Stimulated activated CD4-positive, alpha-beta T cell treated with anti-CD3 and anti-CD28 coated beads, Interleukin-1b, Interleukin-23, amount 100 ng/mL, for 4 hours (primary cell): ENCODE data around the gene LONP1.
"Not testable (repeated sequence)": the region's sequence is repeated elsewhere in the genome, so short reads cannot be mapped to it uniquely, and the experiment has no call there.

ENCODE experiments used
- DNase-seq, 2 donors: peaks; one replicate each; pipeline ENCODE4 v3.0.0-alpha.2; 2020; ENCODE audit warnings: low read depth in 2 of 2

Gene LONP1, protein sequence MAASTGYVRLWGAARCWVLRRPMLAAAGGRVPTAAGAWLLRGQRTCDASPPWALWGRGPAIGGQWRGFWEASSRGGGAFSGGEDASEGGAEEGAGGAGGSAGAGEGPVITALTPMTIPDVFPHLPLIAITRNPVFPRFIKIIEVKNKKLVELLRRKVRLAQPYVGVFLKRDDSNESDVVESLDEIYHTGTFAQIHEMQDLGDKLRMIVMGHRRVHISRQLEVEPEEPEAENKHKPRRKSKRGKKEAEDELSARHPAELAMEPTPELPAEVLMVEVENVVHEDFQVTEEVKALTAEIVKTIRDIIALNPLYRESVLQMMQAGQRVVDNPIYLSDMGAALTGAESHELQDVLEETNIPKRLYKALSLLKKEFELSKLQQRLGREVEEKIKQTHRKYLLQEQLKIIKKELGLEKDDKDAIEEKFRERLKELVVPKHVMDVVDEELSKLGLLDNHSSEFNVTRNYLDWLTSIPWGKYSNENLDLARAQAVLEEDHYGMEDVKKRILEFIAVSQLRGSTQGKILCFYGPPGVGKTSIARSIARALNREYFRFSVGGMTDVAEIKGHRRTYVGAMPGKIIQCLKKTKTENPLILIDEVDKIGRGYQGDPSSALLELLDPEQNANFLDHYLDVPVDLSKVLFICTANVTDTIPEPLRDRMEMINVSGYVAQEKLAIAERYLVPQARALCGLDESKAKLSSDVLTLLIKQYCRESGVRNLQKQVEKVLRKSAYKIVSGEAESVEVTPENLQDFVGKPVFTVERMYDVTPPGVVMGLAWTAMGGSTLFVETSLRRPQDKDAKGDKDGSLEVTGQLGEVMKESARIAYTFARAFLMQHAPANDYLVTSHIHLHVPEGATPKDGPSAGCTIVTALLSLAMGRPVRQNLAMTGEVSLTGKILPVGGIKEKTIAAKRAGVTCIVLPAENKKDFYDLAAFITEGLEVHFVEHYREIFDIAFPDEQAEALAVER

DNA sequence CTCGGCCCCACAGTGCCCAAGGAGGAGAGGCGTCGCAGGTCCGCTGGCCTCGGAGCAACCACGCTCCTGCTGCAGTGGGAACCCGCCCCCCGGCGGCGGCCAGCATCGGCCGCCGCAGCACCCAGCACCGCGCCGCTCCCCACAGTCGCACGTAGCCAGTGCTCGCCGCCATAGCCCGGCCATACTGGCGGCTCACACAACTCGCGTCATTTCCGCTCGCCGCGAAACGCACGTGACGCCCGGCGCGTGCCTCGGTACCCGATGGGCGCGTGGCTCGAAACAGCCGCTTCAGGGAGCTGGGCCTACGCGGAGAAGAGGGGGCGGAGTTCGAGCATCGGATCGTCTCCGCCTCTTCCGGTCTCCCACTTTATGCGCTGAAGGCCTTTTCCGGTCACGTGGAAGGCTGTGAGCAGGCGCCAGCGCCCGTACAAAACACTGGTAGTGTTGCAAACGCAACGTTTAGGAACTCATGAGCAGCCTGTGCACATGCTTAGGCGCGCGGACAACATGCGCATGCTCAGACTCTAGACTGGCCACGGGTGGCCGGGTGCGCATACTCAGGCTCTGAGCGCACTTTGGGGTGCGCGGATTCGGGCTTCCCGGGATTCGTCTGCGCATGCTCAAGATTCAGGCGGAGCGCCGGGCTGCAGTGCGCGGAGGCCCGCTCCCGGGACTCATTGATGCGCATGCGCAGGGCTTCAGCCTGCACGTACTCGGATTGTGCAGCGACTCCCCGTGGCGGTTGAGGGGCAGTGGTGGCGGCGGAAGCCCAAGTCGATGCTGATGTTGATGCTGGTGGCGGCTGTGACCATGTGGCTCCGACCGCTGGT, at the start of gene LONP1, which contains the start of gene CATSPERD:
Gene LONP1, minus strand, starts transcription at position 186 of the 830 bp plus-strand sequence. Its CDS starts 14 bp downstream, at position 172.
Gene CATSPERD, plus strand, starts transcription at position 677 of the 830 bp plus-strand sequence. Its CDS starts 101 bp downstream, at position 778.
- DNase-seq = peak; percentile 96

DNA sequence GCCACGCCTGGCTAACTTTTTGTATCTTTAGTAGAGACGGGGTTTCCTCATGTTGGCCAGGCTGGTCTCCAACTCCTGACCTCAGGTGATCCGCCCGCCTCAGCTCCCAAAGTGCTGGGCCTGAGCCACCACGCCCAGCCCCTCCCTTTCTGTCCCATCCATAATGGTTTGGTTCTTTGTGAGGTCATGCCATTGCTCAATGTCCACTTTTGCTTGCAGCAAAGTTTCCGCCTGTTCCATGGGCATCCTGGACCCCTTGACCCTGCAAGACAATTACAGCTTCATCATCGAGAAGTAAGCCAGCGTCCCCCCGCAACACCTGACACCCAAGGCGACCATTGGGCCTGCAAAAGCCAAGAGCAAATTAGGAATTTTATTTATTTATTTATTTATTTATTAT, 48.0 kb upstream of the LONP1 start:
- DNase-seq = no peak

DNA sequence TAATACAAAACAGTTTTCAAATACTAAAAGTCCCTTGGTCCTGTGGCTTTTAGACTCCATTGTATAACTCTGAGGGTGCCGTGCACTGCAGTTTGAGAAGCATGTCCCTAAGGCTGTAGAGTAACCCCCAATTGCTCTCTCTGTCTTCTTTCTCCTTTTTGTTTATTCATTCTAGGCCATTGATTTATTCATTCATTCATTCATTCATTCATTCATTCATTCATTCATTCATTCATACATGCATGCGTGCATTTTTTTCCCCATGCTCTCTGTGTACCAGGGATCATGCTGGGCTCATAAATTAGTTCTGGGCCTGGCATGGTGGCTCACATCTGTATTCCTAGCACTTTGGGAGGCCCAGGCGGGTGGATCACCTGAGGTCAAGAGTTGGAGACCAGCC, 45.3 kb upstream of the LONP1 start:
- no peak for DNase-seq

DNA sequence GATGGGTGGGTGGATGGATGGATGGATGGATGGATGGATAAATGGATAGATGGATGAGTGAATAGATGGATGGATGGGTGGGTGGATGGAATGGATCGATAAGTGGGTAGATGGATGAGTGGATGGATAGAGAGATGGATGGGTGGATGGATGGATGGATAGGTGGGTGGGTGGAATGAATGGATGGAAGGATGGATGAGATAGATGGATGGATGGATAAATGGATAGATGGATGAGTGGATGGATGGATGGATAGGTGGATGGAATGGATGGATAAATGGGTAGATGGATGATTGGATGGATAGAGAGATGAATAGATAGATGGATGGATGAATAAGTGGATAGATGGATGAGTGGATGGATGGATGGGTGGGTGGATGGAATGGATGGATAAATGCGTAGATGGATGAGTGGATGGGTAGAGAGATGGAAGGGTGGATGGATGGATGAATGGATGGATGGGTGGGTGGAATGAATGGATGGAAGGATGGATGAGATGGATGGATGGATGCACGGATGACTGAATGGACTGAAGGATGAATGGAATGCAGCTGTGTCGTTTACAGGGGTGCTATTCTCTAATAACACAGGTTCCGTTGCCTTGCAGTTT, 42.8 kb upstream of the LONP1 start:
- no peak for DNase-seq

DNA sequence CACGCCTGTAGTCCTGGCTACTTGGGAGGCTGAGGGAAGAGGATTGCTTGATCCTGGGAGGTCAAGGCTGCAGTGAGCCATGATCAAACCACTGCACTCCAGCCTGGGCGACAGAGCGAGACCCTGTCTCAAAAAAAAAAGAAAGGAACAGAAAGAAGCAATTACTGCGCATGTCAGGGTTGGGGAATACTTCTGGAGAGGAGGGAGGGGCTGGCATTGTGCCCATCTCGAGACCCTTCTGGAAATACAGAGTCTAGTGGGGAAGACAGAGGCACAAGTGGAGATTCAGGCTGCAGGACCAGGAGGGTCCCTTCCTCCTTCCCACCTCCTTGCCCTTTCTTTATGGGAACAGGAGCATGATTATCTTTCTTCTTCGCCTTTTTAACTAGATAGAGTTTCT, 33.8 kb upstream of the LONP1 start:
- DNase-seq = no peak

DNA sequence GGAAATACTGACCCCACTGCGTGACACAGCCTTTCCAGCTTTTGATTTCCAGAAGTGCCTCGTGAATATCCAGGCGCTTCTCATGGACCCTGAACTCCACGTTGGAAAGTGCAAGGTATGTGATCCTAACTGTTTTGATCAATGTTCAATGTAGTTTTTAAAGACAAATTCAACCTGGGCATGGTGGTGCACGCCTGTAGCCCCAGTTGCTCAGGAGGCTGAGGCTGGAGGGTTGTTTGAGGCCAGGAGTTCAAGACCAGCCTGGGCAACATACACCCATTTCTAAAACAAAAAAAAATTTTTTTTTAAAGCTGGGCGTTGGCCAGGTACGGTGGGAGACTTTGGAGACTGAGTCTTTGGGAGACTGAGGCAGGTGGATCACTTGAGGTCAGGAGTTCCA, 31.8 kb upstream of the LONP1 start:
- no peak for DNase-seq

DNA sequence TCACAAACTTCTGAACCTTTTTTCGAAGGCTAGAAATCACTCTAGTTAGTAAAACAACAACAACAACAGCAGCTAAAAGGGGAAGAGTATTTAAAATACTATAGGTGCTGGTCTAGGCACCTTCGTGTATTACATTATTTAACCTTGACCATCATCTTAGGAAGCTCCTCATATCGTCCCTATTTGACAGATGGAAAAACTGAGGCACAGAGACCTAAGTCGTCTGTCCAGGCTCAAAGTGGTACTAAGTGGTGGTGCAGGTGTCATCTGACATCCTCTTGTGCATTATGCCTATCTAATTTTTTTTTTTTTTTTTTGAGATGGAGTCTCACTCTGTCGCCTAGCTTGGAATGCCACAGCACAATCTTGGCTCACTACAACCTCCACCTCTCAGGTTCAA, 29.6 kb upstream of the LONP1 start:
- no peak for DNase-seq

DNA sequence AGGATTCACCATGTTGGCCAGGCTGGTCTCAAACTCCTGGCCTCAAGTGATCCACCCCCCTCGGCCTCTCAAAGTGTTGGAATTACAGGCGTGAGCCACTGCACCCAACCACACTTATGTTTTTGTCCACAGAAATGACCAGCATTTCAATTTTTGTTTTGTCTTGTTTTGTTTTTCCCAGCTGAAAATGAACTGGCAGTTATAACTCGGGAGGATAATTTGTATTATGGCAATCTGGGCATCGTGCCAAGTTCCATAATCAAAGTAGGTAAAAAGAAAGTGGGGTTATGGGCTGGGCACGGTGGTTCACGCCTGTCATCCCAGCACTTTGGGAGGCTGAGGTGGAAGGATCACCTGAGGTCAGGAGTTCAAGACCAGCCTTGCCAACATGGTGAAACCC, 29.0 kb upstream of the LONP1 start:
- DNase-seq = not testable (repeated sequence)

DNA sequence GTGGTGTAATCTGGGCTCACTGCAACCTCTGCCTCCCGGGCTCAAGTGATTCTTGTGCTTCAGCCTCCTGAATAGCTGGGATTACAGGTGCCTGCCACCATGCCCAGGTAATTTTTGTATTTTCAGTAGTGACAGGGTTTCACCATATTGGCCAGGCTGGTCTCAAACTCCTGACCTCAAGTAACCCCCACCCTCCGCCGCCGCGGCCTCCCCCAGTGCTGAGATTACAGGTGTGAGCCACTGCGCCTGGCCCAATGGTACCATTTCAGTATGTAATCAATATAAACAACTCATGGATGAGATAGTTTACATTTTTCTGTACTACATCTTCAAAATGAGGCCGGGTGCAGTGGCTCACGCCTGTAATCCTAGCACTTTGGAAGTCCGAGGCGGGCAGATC, 25.1 kb upstream of the LONP1 start:
- DNase-seq = not testable (repeated sequence)

DNA sequence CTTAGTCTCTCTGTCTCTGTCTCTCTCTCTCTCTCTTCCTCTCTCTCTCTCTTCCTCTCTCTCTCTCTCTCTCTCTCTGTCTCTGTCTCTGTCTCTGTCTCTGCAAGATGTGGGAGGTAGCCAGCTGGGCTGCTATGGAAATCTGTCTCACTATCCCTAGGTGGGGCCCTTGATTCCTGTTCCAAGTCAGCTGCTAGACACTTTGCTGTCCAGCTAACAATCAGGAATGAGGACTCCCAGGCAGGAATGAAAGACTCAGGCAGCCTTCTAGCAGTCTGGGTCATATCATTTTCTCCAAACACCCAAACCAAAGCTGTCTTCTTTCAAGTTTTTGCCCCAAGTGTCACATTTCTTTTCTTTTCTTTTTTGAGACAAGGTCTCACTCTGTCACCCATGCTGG, 23.7 kb upstream of the LONP1 start:
- DNase-seq = no peak

DNA sequence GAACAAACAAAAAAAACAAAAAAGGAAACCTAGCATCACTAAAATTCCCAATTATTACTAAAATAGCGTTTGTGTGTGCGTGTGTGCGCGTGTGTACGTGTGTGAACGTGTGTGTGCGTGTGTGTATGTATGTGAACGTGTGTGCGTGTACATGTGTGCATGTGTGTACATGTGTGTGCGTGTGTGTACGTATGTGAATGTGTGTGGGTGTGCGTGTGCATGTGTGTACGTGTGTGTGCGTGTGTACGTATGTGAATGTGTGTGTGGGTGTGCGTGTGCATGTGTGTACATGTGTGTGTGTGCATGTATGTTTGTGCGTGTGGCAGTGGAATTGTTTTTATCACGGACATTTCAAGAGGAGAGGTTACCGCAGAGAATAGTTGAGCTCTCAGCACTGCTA, 22.1 kb upstream of the LONP1 start:
- no peak for DNase-seq

DNA sequence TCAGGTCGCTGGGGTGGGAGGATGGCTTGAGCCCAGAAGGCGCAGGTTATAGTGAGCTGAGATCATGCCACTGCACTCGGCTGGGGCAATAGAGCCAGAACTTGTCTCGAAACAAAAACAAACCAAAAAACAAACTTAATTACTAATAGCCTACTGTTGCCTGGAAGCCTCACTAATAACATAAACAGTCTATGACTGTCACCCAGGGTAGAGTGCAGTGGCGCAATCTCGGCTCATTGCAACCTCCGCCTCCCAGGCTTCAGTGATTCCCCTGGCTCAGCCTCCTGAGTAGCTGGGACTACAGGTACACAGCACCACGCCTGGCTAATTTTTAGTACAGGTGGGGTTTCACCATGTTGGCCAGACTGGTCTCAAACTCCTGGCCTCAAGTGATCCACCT, 18.5 kb upstream of the LONP1 start:
- DNase-seq = no peak

DNA sequence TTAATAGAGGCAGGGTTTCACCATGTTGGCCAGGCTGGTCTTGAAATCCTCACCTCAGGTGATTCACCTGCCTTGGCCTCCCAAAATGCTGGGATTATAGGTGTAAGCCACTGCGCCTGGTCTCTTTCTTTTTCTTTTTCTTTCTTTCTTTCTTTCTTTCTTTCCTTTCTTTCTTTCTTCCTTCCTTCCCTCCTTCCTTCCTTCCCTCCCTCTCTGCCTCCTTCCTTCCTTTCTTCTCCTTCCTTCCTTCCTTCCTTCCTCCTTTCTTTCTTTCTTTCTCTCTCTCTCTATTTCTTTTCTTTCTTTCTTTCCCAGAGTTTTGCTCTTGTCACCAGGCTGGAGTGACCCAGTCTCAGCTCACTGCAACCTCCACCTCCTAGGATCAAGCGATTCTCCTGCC, 13.2 kb upstream of the LONP1 start:
- DNase-seq = not testable (repeated sequence)

DNA sequence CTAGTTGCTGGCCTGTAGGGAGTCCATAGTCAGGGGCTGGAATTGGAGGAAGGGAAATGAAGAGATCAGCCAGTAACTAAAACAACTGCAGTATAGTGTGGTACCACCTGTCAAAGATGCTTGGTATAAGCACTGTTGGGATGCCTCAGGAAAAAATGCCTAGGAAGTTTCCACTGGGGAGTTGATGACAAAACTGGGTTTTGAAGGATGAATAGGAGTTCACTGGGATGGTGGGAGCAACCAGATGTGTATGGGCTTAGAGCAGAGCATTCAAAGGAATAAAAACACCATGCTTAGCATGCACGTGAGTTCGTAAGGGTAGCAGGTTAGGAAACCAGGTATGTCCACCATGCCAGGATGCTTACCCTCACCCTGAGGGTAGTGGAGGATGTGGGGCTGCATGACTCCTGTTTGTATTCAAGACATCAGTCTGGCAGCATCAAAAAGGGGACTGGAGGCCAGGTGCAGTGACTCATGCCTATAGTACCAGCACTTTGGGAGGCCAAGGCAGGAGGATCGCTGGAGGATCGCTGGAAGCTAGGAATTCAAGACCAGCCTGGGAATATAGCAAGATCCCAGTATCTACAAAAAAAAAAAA, 7.6 kb upstream of the LONP1 start:
- DNase-seq = no peak

DNA sequence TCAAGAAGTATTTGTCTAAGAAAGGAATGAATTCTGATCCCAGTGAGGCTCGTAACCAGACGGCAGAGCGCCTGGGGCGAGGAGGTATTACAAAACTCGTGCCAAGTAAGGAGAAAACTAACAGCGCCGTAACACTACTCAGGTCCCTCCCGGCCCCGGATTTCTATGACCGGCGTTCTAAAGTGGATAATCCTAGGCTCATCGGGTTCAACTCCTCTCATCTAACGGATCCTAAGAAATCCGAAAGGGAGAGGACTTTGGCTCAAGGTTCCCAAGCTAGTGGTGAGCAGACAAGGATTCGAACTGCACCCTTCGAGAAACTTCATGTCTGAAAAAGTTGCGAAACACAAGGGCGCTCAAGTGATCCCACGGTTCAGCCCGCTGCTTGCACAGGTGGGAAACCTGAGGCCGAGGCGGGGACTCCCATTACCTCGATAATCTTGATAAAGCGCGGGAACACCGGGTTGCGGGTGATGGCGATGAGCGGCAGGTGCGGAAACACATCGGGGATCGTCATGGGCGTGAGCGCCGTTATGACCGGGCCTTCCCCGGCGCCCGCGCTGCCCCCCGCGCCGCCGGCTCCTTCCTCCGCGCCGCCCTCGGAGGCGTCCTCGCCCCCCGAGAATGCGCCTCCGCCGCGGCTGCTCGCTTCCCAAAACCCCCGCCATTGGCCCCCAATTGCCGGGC, 529 bp downstream of the LONP1 start:
- no peak for DNase-seq

DNA sequence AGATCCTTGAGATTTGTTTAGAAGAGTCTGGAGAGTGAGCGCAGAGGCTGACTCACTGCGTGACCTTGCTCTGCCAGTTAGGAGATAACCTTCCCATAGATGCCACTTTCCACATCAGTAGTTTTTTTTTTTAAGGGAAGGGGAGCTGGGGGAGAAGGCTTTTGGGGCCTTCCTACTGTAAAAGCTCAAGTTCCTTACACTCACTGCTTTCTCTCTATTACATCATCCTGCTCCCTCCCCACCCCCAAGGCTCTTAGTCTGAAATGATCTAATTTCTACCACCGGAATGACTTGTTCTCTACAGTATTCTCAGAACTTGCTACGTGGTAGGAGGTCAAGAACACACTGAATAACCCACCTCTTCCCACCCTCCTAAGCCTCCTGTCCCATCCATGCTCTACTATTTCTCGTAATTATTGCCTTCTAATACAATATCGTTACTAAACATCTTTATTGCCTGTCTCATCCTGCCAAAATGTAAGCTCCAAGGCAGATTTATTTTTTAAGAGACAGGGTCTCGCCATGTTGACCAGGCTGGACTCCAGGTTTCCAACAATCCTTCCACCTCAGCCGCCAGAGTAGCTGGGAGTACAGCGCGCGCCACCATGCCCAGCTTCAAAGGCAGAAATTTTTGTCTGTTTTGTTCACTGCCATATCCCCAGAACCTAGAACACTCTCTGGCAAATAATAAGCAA, 1.2 kb downstream of the LONP1 start:
- peak in 1 of 2 donors; percentile 44 for DNase-seq

DNA sequence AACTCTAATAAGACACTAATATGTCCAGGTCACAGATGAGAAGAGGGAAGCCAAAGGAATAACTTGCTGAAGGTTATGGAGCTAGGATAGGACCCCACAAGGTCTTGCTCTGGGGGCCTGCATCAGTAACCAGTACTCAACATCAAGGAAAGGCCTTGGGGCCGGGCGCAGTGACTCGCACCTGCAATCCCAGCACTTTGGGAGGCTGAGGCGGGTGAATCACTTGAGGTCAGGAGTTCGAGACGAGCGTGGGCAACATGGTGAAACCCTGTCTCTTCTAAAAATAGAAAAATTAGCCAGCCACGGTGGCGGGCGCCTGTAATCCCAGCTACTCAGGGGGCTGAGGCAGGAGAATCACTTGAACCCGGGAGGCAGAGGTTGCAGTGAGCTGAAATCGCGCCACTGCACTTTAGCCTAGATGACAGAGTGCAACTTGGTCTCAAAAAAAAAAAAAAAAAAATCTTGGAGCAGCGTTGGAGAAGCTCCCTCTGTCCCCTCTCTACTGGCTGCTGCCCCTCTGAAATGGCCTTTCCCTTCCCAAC, 1.8 kb downstream of the LONP1 start:
- peak in 1 of 2 donors; percentile 40 for DNase-seq

DNA sequence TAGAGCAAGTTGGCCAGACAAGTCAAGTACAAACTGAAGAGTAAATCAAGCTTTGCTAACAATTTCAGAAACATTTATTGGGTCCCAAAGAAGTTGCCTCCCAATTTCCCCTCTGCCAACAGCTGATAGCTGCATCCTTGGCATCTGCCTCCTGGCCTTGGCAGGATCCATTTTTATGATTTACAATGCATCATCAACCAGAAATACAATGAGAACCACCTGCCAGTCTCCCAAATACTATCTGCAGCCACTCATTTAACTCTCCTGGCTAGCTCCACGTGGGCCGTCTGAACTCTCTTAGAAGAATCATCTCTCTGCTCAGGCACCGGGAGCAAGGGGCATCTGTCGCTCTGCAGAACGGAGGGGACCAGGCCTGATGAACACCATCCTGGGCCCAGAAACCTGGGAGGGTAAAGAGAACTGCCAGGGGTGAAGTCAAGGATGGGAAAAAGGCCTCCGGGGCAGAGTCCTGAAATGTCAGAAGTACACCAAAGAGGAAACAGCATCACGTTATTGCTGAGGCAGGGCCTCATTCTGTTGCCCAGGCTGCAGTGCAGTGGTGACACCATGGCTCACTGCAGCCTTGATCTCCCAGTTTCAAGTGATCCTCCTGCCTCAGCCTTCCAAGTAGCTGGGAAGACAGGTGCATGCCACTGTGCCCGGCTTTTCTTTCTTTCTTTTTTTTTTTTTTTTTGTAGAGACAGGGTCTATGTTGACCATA, 2.6 kb downstream of the LONP1 start:
- no peak for DNase-seq

DNA sequence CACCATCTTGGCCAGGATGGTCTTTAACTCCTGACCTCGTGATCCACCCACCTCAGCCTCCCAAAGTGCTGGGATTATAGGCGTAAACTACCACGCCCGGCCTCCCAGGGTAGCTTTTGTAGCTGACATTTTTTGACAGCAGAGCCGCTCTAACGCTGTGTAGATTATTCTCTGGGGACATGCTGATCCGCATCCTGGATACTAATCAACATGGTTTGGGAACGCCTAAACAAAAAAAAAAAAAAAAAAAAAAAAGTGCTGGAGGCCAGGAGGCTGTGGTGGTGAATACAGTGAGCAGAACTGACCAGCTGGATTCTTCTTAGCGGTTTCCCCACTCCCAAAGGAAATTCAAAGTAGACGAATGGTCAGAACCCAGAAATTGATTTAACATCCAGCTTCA, 5.1 kb downstream of the LONP1 start:
- DNase-seq = no peak
